ACC112 (cell line): ENCODE data around the gene EIF1AD.

Experiments
- H2AFZ ChIP-seq: fragments of 200-600 bp; sonication (generic); one replicate; pipeline ENCODE4 v1.6.0; 2017; ENCODE audit warnings: antibody characterized with exemption, low read length; ENCODE audit not compliant: unreplicated experiment
- H3K27ac ChIP-seq: fragments of 200-600 bp; sonication (generic); 2 replicates; pipeline ENCODE4 v1.5.1; 2014; ENCODE audit warnings: low read depth, mild to moderate bottlenecking, antibody characterized with exemption, low read length, moderate library complexity
- H3K27me3 ChIP-seq: fragments of 200-600 bp; sonication (generic); 2 replicates; pipeline ENCODE4 v1.6.1; 2014; ENCODE audit warnings: mild to moderate bottlenecking, antibody characterized with exemption, low read length, moderate library complexity, mixed read lengths; ENCODE audit not compliant: insufficient read depth
- H3K36me3 ChIP-seq: fragments of 200-600 bp; sonication (generic); 2 replicates; pipeline ENCODE4 v1.6.1; 2016; ENCODE audit warnings: mild to moderate bottlenecking, antibody characterized with exemption, low read length, moderate library complexity, mixed read lengths; ENCODE audit not compliant: insufficient read depth
- H3K4me1 ChIP-seq: fragments of 200-600 bp; sonication (generic); one replicate; pipeline ENCODE4 v1.6.1; 2016; ENCODE audit warnings: low read length, mixed read lengths; ENCODE audit not compliant: insufficient read depth, unreplicated experiment, control insufficient read depth
- H3K4me3 ChIP-seq: fragments of 200-600 bp; sonication (generic); 2 replicates; pipeline ENCODE4 v1.5.1; 2014; ENCODE audit warnings: mild to moderate bottlenecking, low read depth, low read length
- H3K79me2 ChIP-seq: fragments of 200-600 bp; sonication (generic); one replicate; pipeline ENCODE4 v1.6.0; 2016; ENCODE audit warnings: low read length; ENCODE audit not compliant: control insufficient read depth, unreplicated experiment, insufficient read depth

The EIF1AD gene

GRCh38 chr11:66001942-66002647 lies at the start of gene EIF1AD, which contains the start of gene BANF1:
Gene EIF1AD (minus strand): TSS chr11:66002157. CDS start chr11:66000389, 1,768 bp downstream.
Gene BANF1 (plus strand): TSS chr11:66002503. CDS start chr11:66003251, 748 bp downstream.
- Histone ChIP-seq H3K4me3 (peak within 1 kb of the TSS; percentile 95), H3K36me3 (peaks cover 34% of the 10 kb centered on the region), H3K27ac (peak within 1 kb of the TSS; percentile 89), H2AFZ (peak within 1 kb of the TSS; percentile 90), H3K4me1 (peaks cover 16% of the 10 kb centered on the region), H3K27me3 (no peaks in the 10 kb centered on the region), H3K79me2 (peaks cover 38% of the 10 kb centered on the region)

- peak overlapping the region; percentile 76 for H3K27ac ChIP-seq
- peaks cover 37% of the 10 kb centered on the region for H3K79me2 ChIP-seq
- no peaks in the 10 kb centered on the region for H3K27me3 ChIP-seq
- peak overlapping the region; percentile 93 for H2AFZ ChIP-seq
- H3K4me1 ChIP-seq: peaks cover 21% of the 10 kb centered on the region
- H3K36me3 ChIP-seq: peaks cover 10% of the 10 kb centered on the region
- H3K4me3 ChIP-seq: peak overlapping the region; percentile 93
Measured at GRCh38 chr11:66051371-66051765, 49.4 kb upstream of the EIF1AD start.

GRCh38 chr11:66050581-66051231 lies 48.7 kb upstream of the EIF1AD start:
- Histone ChIP-seq H3K4me1 (peaks cover 21% of the 10 kb centered on the region), H3K79me2 (peaks cover 33% of the 10 kb centered on the region), H3K36me3 (peaks cover 7% of the 10 kb centered on the region), H3K27ac (peak overlapping the region; percentile 76), H3K27me3 (no peaks in the 10 kb centered on the region), H3K4me3 (peak overlapping the region; percentile 93), H2AFZ (no peak overlapping the region)

GRCh38 chr11:66048547-66049323 lies 46.8 kb upstream of the EIF1AD start, which contains the start of gene GAL3ST3:
Gene GAL3ST3 (minus strand): TSS chr11:66049161. CDS start chr11:66045415, 3,746 bp downstream.
- H3K36me3 ChIP-seq: no peaks in the 10 kb centered on the region
- H3K27me3 ChIP-seq: no peaks in the 10 kb centered on the region
- H2AFZ ChIP-seq: no peak within 1 kb of the TSS
- peaks cover 16% of the 10 kb centered on the region for H3K79me2 ChIP-seq
- H3K4me3 ChIP-seq: no peak within 1 kb of the TSS
- peaks cover 18% of the 10 kb centered on the region for H3K4me1 ChIP-seq
- no peak within 1 kb of the TSS for H3K27ac ChIP-seq

GRCh38 chr11:66047541-66048365 lies 45.8 kb upstream of the EIF1AD start:
- no peaks in the 10 kb centered on the region for H3K27me3 ChIP-seq
- peaks cover 11% of the 10 kb centered on the region for H3K4me1 ChIP-seq
- H3K79me2 ChIP-seq: peaks cover 6% of the 10 kb centered on the region
- no peak overlapping the region for H3K4me3 ChIP-seq
- H2AFZ ChIP-seq: no peak overlapping the region
- H3K27ac ChIP-seq: no peak overlapping the region
- no peaks in the 10 kb centered on the region for H3K36me3 ChIP-seq

GRCh38 chr11:66046901-66047300 lies 44.9 kb upstream of the EIF1AD start:
- H2AFZ ChIP-seq: no peak overlapping the region
- H3K4me3 ChIP-seq: no peak overlapping the region
- H3K27me3 ChIP-seq: no peaks in the 10 kb centered on the region
- H3K36me3 ChIP-seq: no peaks in the 10 kb centered on the region
- H3K27ac ChIP-seq: no peak overlapping the region
- peaks cover 11% of the 10 kb centered on the region for H3K4me1 ChIP-seq
- H3K79me2 ChIP-seq: no peaks in the 10 kb centered on the region

GRCh38 chr11:66045177-66045639 lies 43.3 kb upstream of the EIF1AD start:
- Histone ChIP-seq H3K36me3 (no peaks in the 10 kb centered on the region), H2AFZ (no peak overlapping the region), H3K4me1 (no peaks in the 10 kb centered on the region), H3K4me3 (no peak overlapping the region), H3K27ac (no peak overlapping the region), H3K79me2 (no peaks in the 10 kb centered on the region), H3K27me3 (no peaks in the 10 kb centered on the region)

GRCh38 chr11:66044757-66045156 lies 42.8 kb upstream of the EIF1AD start:
- Histone ChIP-seq H3K4me3 (no peak overlapping the region), H3K79me2 (no peaks in the 10 kb centered on the region), H3K36me3 (no peaks in the 10 kb centered on the region), H3K27ac (no peak overlapping the region), H2AFZ (no peak overlapping the region), H3K27me3 (no peaks in the 10 kb centered on the region), H3K4me1 (no peaks in the 10 kb centered on the region)

GRCh38 chr11:66042996-66043906 lies 41.3 kb upstream of the EIF1AD start:
- Histone ChIP-seq H3K79me2 (no peaks in the 10 kb centered on the region), H3K27ac (no peak overlapping the region), H3K36me3 (no peaks in the 10 kb centered on the region), H2AFZ (no peak overlapping the region), H3K4me1 (no peaks in the 10 kb centered on the region), H3K4me3 (no peak overlapping the region), H3K27me3 (no peaks in the 10 kb centered on the region)
